ENCODE measurements around the gene LAPTM4A. TPM values are rescaled to one million over a fixed set of nuclear protein-coding genes. Genes with fewer than 3 reads are reported as not detected.

LAPTM4A gene
- total RNA-seq, 1 donor from 2014 or later: 196 TPM

- DNase-seq (ENCODE audit: extremely low spot score, unreplicated experiment): no peak
- Mint-ChIP-seq H3K27ac (peak overlapping the region; percentile 83), H3K27me3 (peaks cover 3% of the 10 kb centered on the region), H3K36me3 (peaks cover 5% of the 10 kb centered on the region), H3K4me3 (peak overlapping the region; percentile 20), H3K4me1 (ENCODE audit: unreplicated experiment) (peaks cover 33% of the 10 kb centered on the region), H3K9me3 (peaks cover 6% of the 10 kb centered on the region)
- no peak for TF ChIP-seq CTCF (conservative IDR thresholded peaks at IDR 0.05)
Observed at GRCh38 chr2:20065885-20066602, 14.6 kb upstream of the LAPTM4A start.

- Mint-ChIP-seq H3K4me1 (ENCODE audit: unreplicated experiment) (peaks cover 33% of the 10 kb centered on the region), H3K27ac (no peak overlapping the region), H3K36me3 (peaks cover 5% of the 10 kb centered on the region), H3K4me3 (no peak overlapping the region), H3K27me3 (peaks cover 4% of the 10 kb centered on the region), H3K9me3 (peaks cover 6% of the 10 kb centered on the region)
- no peak for TF ChIP-seq CTCF (conservative IDR thresholded peaks at IDR 0.05)
- DNase-seq (ENCODE audit: extremely low spot score, unreplicated experiment): no peak
Observed at GRCh38 chr2:20064841-20065240, 13.4 kb upstream of the LAPTM4A start.

GRCh38 chr2:20064421-20064820 lies 13.0 kb upstream of the LAPTM4A start:
- DNase-seq (ENCODE audit: extremely low spot score, unreplicated experiment): no peak
- Mint-ChIP-seq H3K4me1 (ENCODE audit: unreplicated experiment) (peaks cover 33% of the 10 kb centered on the region), H3K36me3 (peaks cover 5% of the 10 kb centered on the region), H3K4me3 (no peak overlapping the region), H3K9me3 (peaks cover 6% of the 10 kb centered on the region), H3K27ac (no peak overlapping the region), H3K27me3 (peaks cover 4% of the 10 kb centered on the region)
- no peak for TF ChIP-seq CTCF (conservative IDR thresholded peaks at IDR 0.05)

- Mint-ChIP-seq H3K27me3 (peaks cover 4% of the 10 kb centered on the region), H3K9me3 (peaks cover 4% of the 10 kb centered on the region), H3K27ac (peak overlapping the region; percentile 72), H3K36me3 (peaks cover 4% of the 10 kb centered on the region), H3K4me3 (peak overlapping the region; percentile 12), H3K4me1 (ENCODE audit: unreplicated experiment) (peaks cover 26% of the 10 kb centered on the region)
- no peak for DNase-seq (ENCODE audit: extremely low spot score, unreplicated experiment)
- peak; percentile 33 for TF ChIP-seq CTCF (conservative IDR thresholded peaks at IDR 0.05)
Observed at GRCh38 chr2:20062615-20063545, 11.5 kb upstream of the LAPTM4A start.

GRCh38 chr2:20061940-20062339 lies 10.5 kb upstream of the LAPTM4A start:
- no peaks in the 10 kb centered on the region for H3K36me3 Mint-ChIP-seq
- H3K9me3 Mint-ChIP-seq: no peaks in the 10 kb centered on the region
- peaks cover 23% of the 10 kb centered on the region for H3K4me1 Mint-ChIP-seq (ENCODE audit: unreplicated experiment)
- no peak overlapping the region for H3K4me3 Mint-ChIP-seq
- no peak for TF ChIP-seq CTCF (conservative IDR thresholded peaks at IDR 0.05)
- H3K27me3 Mint-ChIP-seq: peaks cover 7% of the 10 kb centered on the region
- H3K27ac Mint-ChIP-seq: no peak overlapping the region
- DNase-seq (ENCODE audit: extremely low spot score, unreplicated experiment): no peak

All from type B pancreatic cell (in vitro differentiated cells).